OCI-LY1 (cell line): ENCODE results near the gene LPCAT1.

Experiments
- H2AFZ ChIP-seq: fragments of 200-600 bp; sonication (generic), shearing (Covaris generic); 2 replicates; pipeline ENCODE4 v1.6.0; 2014; ENCODE audit warnings: antibody characterized with exemption, mild to moderate bottlenecking, low read length
- H3F3A ChIP-seq: fragments of 200-600 bp; sonication (generic), shearing (Covaris generic); 2 replicates; pipeline ENCODE4 v1.6.0; 2014; ENCODE audit warnings: mild to moderate bottlenecking, antibody characterized with exemption, low read length, moderate library complexity; ENCODE audit not compliant: insufficient read depth
- H3K27ac ChIP-seq: fragments of 200-600 bp; sonication (generic); 2 replicates; pipeline ENCODE4 v1.5.1; 2014; ENCODE audit warnings: low read length, mixed run types, mild to moderate bottlenecking, low read depth; ENCODE audit not compliant: poor library complexity, severe bottlenecking
- H3K27me3 ChIP-seq: fragments of 200-600 bp; sonication (generic); 2 replicates; pipeline ENCODE4 v1.6.0; 2014; ENCODE audit warnings: antibody characterized with exemption, mild to moderate bottlenecking, low read length, moderate library complexity; ENCODE audit not compliant: insufficient read depth
- H3K36me3 ChIP-seq: fragments of 200-600 bp; sonication (generic); 2 replicates; pipeline ENCODE4 v1.6.1; 2014; ENCODE audit warnings: mild to moderate bottlenecking, antibody characterized with exemption, low read length, moderate library complexity, mixed read lengths; ENCODE audit not compliant: insufficient read depth
- H3K4me1 ChIP-seq: fragments of 200-600 bp; sonication (generic); 2 replicates; pipeline ENCODE4 v1.5.1; 2014; ENCODE audit warnings: mild to moderate bottlenecking, low read length, moderate library complexity; ENCODE audit not compliant: insufficient read depth, severe bottlenecking
- H3K4me2 ChIP-seq: fragments of 200-600 bp; sonication (generic), shearing (Covaris generic); 2 replicates; pipeline ENCODE4 v1.6.1; 2014; ENCODE audit warnings: low read length
- H3K4me3 ChIP-seq: fragments of 200-600 bp; sonication (generic); 2 replicates; pipeline ENCODE4 v1.5.1; 2014; ENCODE audit warnings: low read length, low read depth, mild to moderate bottlenecking, mixed read lengths; ENCODE audit not compliant: poor library complexity, severe bottlenecking
- H3K79me2 ChIP-seq: fragments of 200-600 bp; shearing (Covaris generic); 2 replicates; pipeline ENCODE4 v1.6.1; 2016; ENCODE audit warnings: mixed run types, low read length, mixed read lengths; ENCODE audit not compliant: insufficient read depth
- H3K9ac ChIP-seq: fragments of 200-600 bp; sonication (generic), shearing (Covaris generic); 2 replicates; pipeline ENCODE4 v1.6.1; 2014; ENCODE audit warnings: mild to moderate bottlenecking, low read length, mixed read lengths
- H3K9me2 ChIP-seq: fragments of 200-600 bp; sonication (generic), shearing (Covaris generic); 2 replicates; pipeline ENCODE4 v1.6.1; 2014; ENCODE audit warnings: low read depth, mild to moderate bottlenecking, low read length, mixed read lengths
- H3K9me3 ChIP-seq: fragments of 200-600 bp; shearing (Covaris generic); 2 replicates; pipeline ENCODE4 v1.6.1; 2014; ENCODE audit warnings: low read length, mixed read lengths
- H4K20me1 ChIP-seq: fragments of 200-600 bp; sonication (generic), shearing (Covaris generic); 2 replicates; pipeline ENCODE4 v1.6.0; 2016; ENCODE audit warnings: mild to moderate bottlenecking, low read length; ENCODE audit not compliant: insufficient read depth
- CTCF ChIP-seq: fragments of 200-600 bp; sonication (generic), shearing (Covaris generic); IDR thresholded peaks from 2 replicates; pipeline ENCODE4 v1.5.1; 2017; ENCODE audit warnings: mild to moderate bottlenecking, antibody characterized with exemption, low read length, moderate library complexity, mixed read lengths
- EZH2 ChIP-seq: fragments of 200-600 bp; sonication (generic), shearing (Covaris generic); IDR thresholded peaks from 2 replicates; pipeline ENCODE4 v1.8.0; 2017; ENCODE audit warnings: borderline replicate concordance, mixed run types, mild to moderate bottlenecking, antibody characterized with exemption, low read length, moderate library complexity, mixed read lengths

LPCAT1 gene

DNA sequence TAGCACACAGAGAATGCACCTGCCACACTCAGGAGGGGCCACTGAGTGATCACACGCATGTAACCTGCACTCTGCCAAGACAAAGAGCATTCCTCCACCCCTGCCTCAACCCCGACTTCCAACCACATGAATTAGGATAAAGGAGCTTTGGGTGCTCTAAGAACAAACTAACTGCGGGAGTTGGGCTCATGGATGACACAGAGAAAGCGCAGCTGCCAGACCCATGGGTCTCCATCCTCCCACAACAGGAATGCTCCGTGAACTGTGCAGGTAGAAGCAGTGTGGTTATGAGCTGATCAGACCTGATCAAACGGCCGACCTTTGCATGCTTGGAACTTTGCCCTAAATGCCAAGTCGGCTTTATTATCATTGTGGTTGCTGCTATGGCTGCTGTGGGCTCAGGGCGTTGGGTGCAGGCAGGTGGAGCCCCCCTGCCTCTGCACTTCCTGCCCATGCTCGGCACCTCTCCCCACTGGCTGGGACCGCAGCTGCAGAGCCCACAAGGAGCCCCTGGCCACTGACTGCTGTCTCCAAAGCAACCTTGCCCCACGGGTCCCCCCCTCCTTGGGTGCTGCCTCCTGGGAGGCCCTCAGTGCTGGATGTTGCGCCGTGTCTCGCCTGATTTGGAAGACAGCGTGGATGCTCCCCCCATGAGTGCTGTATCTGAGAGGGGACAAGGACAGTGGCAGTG lies 75.9 kb downstream of the LPCAT1 start:
- Histone ChIP-seq H3K4me1 (no peaks in the 10 kb centered on the region), H3K27me3 (no peaks in the 10 kb centered on the region), H2AFZ (no peak overlapping the region), H4K20me1 (no peaks in the 10 kb centered on the region), H3K79me2 (no peaks in the 10 kb centered on the region), H3K36me3 (no peaks in the 10 kb centered on the region), H3K9me3 (peaks cover under 1% of the 10 kb centered on the region), H3F3A (no peaks in the 10 kb centered on the region), H3K9ac (no peak overlapping the region), H3K4me2 (no peak overlapping the region), H3K27ac (no peak overlapping the region), H3K4me3 (no peak overlapping the region), H3K9me2 (no peaks in the 10 kb centered on the region; the same call in 1 of the 2 replicates)
- no peak for TF ChIP-seq EZH2
- no peak for TF ChIP-seq CTCF

GRCh38 chr5:1446602-1447343 lies 77.0 kb downstream of the LPCAT1 start:
- Histone ChIP-seq H3K36me3 (no peaks in the 10 kb centered on the region), H3K4me1 (no peaks in the 10 kb centered on the region), H2AFZ (no peak overlapping the region), H3K79me2 (no peaks in the 10 kb centered on the region), H3K9me2 (no peaks in the 10 kb centered on the region; the same call in 1 of the 2 replicates), H3K4me2 (no peak overlapping the region), H4K20me1 (no peaks in the 10 kb centered on the region), H3K4me3 (no peak overlapping the region), H3K27me3 (no peaks in the 10 kb centered on the region), H3F3A (no peaks in the 10 kb centered on the region), H3K9ac (no peak overlapping the region), H3K9me3 (no peaks in the 10 kb centered on the region), H3K27ac (no peak overlapping the region)
- TF ChIP-seq EZH2 = no peak
- TF ChIP-seq CTCF = no peak

GRCh38 chr5:1445689-1446601 lies 77.8 kb downstream of the LPCAT1 start:
- Histone ChIP-seq H3K4me3 (no peak overlapping the region), H3K79me2 (no peaks in the 10 kb centered on the region), H3K27me3 (0 out of 2 replicates have a peak, but pooled peaks cover 3% of the 10 kb centered on the region), H3K36me3 (no peaks in the 10 kb centered on the region), H3K27ac (no peak overlapping the region), H3F3A (no peaks in the 10 kb centered on the region), H2AFZ (no peak overlapping the region), H3K9ac (no peak overlapping the region), H3K4me1 (no peaks in the 10 kb centered on the region), H3K9me2 (no peaks in the 10 kb centered on the region), H3K4me2 (no peak overlapping the region), H4K20me1 (no peaks in the 10 kb centered on the region), H3K9me3 (no peaks in the 10 kb centered on the region)
- no peak for TF ChIP-seq EZH2
- no peak for TF ChIP-seq CTCF
